Measurements from ENCODE around the gene USP34.
"Not testable (repeated sequence)": the region's sequence is repeated elsewhere in the genome, so short reads cannot be mapped to it uniquely, and the experiment has no call there.

USP34 gene

DNA sequence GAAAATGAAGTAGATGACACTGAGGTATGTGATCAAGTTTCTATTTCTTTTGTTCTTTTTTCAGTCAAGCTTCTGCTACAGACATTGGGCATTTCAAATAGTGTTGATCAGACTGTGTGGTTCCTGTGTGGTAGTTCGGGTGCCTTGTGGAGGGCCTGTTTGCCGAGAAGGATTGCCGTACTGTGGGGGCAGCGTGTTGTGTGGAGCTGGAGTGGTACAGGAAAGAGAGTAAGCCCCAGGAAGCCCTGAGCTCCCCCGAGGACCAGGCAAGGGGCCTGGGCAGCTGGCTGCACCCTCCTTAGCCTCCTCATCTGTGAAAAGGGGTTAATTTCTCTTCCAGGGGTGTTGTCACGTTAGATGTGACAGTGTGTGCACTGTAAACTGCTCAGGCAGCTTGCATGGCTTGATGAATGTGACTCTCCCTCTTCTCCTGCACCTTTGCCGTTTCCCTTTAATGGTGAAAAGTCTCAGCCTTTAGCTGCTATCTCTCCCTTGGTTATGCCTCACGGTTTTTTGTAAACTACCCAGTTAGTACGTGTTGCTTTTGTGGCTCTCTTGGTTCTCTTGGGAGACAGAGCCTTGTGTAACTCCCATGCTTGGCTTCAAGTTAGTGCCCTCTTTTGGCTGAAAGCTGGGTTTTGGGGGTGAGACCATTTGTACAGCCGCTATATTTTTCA lies 289.4 kb downstream of the USP34 start:
- DNase-seq, result no peak

DNA sequence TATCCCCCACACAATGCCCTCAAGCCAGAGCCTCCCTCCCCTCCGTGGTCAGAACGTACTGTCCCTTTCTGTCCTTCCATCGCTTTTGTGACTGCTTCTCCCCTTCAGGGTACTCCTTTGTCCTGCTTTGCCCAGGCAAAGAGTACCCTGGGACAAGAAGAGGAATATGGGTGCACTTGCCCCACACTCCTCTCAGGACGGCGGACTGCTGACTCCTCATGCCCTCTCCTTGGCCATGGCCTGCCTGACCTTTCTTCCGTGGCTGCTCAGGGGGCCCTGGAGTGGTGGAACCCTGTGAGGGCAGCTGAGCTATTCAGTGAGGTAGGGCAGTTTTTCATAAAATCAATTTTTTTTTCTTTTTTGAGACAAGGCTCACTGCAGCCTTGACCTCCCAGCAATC lies 290.2 kb downstream of the USP34 start:
- DNase-seq, result no peak

DNA sequence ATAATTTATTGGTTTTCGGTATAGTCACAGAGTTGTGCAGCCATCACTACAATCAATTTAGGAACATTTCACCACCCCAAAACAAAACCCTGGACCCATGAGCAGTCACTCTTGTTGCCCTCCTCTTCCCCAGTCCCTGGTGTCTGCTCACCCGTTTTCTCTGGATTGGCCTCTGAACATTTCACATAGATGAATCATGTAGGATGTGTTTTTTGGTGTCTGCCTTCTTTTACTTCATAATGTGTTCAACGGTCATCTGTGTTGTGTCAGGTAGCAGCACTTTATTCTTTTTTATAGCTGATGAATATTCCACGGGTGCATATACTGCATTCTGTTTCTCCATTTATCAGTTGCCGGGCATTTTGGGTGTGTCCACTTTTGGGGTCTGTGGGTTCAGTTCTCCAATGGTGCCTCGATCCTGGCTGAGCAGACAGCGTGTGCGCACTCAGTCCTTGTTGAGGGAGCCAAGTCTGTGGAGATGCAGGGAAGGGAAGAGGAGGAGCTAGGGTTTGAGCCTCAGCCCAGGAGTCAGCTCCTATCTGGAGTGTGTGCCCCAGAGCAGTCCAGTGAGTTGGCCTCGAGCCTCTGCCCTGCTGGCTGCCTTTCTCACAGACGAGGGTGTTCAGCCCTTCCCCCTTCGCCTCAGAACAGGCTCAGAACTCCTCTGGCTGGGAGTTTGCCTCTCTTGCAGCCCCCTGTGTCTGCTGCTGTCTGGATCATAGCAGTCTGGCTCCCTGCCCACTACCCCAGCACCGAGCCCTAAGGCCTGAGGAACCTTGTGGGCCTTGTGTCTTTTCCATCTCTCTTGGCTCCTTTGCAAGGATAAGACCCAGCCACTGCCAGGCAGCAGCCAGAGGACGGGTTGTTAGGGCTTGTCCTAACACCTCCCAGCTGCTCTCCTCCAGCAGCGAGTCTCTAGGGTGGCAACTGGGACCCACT lies 290.9 kb downstream of the USP34 start:
- no peak for DNase-seq

DNA sequence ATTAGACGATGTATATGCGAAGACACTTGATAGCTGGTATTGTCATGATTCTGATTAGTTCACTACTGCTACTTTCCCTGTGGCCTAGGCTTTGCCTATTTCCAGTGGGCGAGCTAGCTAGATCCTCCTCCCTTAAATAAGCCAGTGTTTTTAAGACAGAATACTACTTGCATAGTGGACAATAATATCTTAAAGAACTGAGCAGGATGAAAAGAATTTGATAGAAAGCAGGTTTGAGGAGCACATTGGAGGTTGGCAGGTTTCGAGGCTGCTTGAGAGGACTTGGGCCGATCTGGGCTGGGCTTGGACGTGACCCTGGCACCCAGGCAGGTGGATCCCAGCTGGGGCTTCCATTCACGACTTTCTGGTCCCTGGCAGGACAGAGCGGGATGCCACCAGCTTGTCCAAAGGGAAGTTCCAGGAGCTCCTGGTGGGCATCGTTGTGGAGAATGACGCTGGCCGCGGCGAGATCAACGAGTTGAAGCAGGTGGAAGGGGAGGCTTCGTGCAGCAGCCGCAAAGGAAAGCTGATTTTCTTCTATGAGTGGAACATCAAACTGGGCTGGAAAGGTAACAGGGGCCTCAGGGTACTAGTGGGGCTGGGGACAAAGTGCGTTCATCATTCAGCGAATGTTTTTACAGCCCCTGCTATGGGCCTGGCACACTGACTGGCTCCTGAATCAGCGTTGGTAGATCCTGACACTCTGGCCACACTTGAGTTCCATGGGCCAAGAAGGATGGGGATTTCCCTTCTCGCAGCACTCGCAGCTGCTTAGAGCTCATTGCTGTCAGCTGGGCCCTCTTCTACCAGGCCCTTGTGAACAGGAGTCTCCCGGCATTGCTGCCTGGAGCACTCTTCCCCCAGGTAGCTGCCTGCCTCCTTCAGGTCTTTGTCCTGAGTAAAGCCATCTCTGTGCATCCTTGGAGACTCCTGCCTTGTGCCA lies 292.0 kb downstream of the USP34 start:
- no peak for DNase-seq

DNA sequence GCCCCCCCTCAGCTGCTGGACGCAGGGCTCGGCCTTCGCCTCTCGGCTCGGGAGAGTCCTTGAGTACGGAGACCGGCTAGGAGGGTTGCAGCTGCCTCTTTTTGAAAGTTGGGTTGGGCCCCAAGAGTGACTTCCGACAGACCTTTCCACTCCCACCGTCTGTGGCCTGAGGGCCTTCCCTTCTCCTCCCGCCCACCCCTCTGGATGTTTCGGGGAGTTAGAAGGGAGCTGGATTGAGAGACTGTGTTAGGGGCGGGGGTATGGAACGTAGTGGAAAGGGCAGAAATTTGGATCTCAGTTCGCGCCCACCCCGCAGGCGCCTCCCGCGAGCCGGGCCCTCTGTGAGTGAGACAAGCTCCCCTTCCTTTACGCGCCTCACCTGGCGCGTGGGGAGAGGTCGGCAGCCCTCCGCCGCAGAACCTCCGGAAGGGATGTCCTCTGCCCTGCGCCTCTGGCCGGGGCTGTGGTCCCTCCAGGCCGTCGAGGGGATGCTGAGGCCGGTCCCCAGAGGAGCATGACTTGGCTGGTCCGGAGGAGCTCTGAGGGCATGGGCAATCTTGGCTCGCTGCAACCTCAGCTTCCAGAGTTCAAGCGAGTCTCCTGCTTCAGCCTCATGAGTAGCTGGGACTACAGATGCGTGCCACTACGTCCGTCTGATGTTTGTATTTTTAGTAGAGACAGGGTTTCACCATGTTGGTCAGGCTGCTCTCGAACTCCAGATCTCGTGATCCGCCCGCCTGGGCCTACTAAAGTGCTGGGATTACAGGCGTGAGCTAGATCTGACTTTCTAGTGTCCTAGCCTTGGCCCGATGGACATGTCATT lies 292.9 kb downstream of the USP34 start:
- peak; percentile 18 to 23 for DNase-seq

DNA sequence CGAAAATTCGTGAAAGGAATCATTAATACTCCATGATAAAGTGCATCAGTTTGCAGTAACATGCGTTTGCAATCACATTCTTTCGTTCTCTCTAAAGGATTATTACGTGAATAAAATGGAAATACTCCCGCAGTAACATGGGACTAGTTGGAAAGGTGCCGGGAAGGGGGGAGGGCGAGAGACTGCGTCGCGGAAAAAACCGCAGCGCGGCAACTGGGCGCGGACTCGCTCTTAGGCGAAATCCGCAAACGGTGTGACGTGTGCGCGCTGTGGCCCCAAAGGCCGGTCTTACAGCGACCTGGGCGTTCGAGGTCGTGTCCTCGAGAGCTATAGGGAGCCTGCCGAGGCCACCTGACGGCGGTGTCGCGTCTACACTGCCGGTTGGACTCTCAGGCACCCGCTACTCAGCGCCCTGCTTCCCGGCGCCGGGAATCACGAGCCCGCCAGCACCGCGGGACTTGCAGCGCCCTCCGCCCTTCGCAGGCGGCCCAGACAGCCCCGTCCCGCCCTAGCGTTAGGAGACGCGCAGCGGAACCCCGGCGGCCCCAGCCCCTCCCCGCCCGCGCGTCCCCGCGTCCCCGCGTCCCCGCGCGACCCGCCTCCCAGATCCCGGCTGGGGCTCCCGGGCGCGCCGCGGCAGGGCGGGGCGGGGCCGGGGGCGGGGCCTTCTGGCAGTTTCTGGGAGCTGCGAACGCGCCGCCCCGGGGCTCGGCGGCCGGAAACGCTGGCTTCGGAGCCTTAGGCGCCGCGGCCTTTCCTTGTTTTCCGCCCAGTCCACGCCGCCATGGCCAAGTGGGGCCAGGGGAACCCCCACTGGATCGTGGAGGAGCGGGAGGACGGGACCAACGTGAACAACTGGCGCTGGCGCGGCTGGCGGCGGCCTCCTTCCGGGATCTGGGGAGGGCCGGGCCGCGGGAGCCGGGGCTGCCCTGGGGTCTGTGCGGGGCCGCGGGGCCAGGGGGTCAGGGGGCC lies 293.8 kb downstream of the USP34 start:
- peak; percentile 91 for DNase-seq

DNA sequence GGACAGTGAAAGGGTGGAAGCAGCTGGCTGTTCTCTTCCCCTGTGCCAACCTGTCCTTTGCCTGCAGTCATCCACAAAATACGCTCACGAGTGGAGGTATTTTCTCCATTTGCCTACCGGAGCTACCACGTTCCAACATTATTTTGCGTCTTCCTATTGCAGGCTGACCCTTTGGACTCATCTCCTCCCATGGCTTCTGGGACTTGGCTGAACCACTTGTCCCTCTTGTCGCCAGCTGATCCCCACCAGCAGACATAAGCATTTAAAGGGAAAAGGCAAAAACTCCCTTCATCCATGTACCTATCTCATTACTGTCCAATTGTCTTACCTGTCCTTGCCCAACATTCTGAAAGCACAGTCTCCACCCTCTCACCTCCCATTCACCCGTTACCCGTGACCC lies 295.9 kb downstream of the USP34 start:
- no peak for DNase-seq

DNA sequence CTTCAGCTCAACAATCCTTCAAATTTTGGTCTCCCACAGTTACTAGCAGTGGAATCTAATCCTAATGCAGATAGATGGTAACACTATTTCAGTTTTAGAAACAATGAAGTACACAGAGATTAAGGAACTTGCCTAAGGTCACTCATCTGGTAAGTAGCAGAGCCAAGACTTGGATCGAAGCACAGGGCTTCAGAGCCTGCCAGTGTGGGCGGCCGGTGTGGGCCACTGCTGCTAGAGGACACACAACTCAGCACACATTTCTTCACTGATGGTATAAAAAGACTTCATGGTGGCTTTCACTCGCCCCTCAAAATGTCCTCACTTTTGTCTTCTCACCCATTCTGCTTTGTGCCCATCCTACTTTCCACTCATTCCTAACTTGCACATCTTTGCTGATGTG lies 297.8 kb downstream of the USP34 start:
- DNase-seq, result no peak

DNA sequence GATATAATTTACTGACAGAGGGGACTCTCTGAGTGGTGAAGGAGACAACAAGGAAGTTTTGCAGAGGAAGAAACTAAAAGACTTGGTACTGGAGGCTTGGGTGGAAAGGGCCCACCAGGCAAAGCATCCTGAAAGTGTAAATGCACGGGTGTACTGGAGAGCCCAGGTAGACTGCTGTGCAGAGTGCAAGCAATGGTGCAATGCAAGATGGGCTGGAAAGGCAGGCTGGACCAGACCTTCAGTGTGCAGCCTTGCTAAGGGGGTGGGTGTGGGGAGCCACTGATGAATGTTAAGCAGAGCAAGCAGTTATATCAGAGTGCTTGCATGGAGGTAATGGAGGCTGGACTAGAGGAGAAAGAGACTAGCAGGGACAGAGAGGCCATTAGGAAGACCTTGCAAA lies 298.2 kb downstream of the USP34 start:
- DNase-seq, result no peak

DNA sequence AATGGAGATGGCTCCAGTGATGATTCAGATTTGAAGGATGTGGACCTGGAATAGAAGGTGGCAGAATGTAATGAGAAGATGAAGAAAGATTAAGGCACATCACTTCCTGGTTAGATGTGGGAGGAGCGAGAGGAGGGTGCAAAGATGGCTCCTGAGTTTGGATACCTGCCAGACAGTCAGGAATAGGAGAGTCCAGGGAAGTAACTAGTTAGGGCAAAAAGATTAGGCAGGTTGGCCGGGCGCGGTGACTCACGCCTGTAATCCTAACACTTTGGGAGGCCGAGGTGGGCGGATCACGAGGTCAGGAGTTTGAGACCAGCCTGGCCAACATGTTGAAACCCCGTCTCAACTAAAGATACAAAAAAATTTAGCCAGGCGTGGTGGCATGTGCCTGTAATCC lies 303.3 kb downstream of the USP34 start:
- DNase-seq, result no peak

DNA sequence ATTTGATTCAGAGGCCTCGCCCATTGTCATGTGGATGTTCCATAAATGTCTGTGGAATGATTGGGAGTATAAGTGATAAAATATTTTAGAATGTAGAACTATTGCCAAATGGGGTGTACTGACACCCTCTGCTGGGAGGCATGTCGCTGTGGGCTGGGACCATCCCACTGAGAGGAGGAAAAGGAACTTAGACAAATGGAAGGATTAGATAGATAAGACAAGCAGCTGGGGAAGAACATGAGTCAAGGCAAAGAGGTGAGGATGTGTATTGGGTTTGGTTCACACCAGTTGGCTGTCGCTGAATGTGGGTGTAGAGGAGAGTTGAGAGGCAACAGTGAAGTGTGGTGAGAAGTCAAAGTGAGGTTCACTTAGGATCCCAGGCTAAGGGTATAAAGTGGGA lies 304.9 kb downstream of the USP34 start:
- DNase-seq, result no peak

DNA sequence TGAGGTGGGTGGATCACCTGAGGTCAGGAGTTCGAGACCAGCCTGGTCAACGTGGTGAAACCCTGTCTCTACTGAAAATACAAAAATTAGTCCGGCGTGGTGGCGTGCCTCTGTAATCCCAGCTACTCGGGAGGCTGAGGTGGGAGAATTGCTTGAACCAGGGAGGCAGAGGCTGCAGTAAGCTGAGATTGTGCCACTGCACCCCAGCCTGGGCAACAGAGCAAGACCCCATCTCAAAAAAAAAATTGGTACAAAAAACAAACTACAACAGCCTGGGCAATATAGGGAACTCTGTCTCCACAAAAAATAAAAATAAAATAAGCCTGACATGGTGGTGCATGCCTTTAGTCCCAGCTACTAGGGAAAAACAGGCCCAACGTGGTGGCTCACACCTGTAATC lies 305.8 kb downstream of the USP34 start:
- DNase-seq, result not testable (repeated sequence)

DNA sequence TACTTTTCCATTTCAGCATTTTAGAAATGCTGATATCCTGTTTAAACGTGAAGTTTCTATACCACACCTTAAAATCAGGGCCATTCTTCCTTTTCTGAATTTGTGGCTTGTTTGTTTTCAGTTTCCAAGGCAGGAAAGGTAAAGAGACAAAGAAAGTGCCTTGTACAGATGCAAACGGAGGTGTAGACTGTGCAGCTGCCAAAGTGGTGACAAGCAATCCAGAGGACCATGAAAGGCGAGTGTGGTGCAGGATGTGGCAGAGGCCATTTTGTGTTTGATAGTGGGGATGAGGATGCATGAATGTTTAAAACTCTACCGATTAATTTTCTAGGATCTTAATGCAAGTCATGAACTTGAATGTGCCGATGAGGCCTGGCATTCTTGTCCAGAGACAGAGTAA lies 308.2 kb downstream of the USP34 start:
- DNase-seq, result no peak

DNA sequence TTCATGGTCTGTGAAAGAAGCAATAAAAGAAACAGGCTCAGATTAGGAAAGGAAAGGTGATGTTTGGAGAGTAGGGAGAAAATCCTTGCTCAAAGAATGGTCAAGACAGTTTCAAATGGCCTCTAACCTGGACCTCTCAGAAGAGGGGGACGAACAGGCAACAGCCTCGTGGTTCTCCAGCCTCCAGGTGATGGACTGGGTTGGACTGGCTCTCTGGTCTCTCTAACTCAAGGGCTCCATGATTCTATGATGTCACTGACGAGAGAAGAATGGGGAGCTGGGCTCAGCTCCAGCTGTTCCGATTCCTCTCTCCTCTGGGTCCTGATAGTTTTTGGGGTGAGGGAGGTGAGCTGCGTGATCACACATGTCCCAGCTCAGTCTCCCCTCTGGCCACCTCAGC lies 309.0 kb downstream of the USP34 start, which contains the start of gene C2orf74:
Gene C2orf74 (plus strand): TSS at position 301 of the 400 bp plus-strand sequence. CDS start 327 bp downstream, outside the sequence.
- no peak for DNase-seq

DNA sequence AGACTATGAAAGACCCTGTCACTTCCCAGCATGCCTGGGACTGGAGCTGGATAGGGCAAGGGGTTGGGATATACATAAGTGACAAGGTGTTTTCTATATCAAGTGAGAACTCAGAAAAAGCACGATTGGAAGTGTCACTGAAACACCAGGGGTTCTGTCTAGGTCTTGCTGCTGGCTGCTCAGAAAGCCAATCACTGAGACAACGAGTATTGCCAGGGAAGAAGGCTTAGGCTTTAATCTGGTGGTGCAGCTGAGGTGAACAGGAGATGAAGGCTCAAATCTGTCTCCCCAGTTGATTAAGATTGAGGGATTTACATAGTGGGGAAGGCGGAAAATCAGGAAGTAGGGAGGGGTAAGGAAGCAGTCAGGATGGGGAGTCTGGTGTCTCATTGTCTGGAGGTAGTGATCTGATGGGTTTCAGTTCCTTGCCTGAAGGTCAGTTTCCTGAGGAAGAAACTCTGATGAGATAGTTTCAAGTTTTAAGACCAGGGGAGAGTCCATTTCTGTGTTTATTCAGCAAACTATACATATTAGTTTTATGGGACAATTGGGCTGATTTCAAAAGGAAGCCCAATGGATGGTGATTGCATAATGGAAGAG lies 312.4 kb downstream of the USP34 start:
- DNase-seq, result no peak

DNA sequence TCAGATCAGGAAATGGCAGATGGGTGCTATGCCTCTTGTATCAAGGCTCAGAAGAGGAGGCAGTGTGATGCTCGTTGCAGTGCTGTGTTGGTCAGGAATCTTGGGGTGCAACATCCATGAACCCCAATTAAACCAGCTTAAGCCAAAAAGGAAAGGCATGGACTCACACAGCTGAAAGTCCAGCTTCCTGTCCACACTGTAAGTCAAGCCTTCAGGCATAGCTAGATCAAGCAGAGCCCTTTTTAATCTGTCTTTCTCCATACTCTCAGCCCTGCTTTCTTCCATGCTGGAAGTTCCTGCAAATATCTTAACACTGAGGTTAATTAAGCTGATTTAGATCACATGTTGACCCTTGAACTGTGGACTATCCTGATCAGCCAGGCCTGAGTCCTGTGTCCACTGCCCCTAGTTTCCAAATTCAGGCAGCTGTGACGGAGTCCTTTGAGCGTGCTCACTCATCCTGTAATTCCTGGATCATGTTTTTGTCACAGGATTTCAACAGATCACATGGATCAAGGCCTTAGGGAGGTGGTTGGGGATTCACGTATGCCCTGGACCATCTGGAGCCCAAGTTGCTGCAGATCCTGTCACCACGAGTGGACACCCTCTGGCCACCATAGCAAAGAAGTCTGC lies 313.4 kb downstream of the USP34 start:
- no peak for DNase-seq

DNA sequence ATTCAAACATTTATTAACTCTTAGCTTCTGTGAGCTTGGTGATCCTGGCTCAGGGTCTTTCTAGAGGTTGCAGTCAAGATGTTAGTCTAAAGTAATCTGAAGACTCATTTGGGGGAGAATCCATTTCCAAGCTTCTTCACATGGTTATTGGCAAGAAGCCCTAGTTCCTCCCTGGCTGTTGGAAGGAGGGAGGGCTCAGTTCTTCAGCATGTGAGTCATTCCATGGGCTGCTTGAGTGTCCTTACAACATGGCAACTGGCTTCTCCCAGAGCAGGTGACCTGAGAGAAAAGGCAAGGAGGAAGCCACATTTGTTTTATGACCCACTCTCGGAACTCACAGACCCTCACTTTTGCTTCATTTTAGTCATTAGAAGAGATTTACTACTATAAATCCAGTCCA lies 319.5 kb downstream of the USP34 start:
- no peak for DNase-seq

DNA sequence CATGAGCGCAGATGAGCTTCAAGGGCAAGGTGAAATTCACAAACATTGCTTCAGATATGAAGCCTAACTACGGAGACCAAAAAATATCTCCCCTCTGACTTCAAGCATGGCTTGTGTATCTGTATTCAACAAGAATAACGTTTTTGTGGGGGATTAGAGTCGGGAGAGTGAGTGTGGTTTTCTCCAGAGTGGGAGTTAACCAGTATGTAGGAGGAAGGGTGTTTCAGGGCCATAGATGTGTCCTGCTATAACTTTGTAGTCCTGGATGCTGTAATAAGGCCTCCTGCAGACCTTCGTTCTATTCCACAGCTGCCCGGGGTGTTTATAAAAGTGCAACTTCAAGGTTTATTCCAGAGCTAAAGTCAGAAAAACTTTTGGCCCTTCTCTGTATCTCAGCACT lies 321.8 kb downstream of the USP34 start:
- DNase-seq, result no peak

DNA sequence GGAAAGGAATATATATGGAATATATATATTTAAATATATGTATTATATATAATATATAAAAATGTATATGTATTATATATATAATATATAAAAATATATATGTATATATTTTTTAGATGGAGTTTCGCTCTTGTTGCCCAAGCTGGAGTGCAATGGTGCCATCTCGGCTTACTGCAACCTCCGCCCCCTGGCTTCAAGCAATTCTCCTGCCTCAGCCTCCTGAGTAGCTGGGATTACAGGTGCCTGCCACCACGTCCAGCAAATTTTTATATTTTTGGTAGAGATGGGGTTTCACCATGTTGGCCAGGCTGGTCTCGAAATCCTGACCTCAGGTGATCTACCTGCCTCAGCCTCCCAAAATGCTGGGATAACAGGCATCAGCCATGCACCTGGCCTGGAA lies 322.8 kb downstream of the USP34 start:
- not testable (repeated sequence) for DNase-seq

DNA sequence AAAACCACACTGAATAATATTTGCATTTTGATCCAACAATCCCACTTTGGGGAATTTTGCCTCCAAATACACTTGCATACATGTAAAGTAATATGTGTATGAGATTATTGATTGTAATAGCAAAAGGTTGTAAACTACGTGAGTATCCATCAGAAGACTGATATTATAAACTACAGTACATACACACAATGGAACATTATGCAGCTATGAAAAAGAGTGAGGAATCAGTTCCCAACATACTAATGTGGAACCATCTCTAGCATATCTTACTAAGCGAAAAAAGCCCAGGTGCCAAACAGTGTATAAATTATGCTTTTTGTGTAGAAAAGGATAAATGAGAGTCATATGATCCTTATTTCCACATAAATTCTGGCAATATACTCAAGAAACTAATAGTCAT lies 324.9 kb downstream of the USP34 start:
- DNase-seq, result no peak

All from activated CD4-positive, alpha-beta T cell treated with anti-CD3 and anti-CD28 coated beads, Interleukin-2, amount 50 U/mL, for 4 hours (primary cell).